Type B pancreatic cell (in vitro differentiated cells): ENCODE results near the gene PTPN22. TPM values are rescaled to one million over a fixed set of nuclear protein-coding genes. Genes with fewer than 3 reads are reported as not detected.

ENCODE experiments used
- DNase-seq: peaks from one replicate; pipeline ENCODE4 v3.0.0; 2021; ENCODE audit warnings: mixed read lengths; ENCODE audit not compliant: unreplicated experiment; ENCODE audit errors: extremely low spot score
- H3K27ac Mint-ChIP-seq: 2 replicates; pipeline ENCODE4 v1.8.0; 2021; ENCODE audit warnings: mild to moderate bottlenecking, mixed read lengths
- H3K27me3 Mint-ChIP-seq: 2 replicates; pipeline ENCODE4 v1.8.0; 2021; ENCODE audit warnings: mixed read lengths
- H3K36me3 Mint-ChIP-seq: 2 replicates; pipeline ENCODE4 v1.8.0; 2021; ENCODE audit warnings: mixed read lengths
- H3K4me1 Mint-ChIP-seq: one replicate; pipeline ENCODE4 v1.8.0; 2021; ENCODE audit warnings: mixed read lengths; ENCODE audit not compliant: unreplicated experiment
- H3K4me3 Mint-ChIP-seq: 2 replicates; pipeline ENCODE4 v1.8.0; 2021; ENCODE audit warnings: mild to moderate bottlenecking, mixed read lengths
- H3K9me3 Mint-ChIP-seq: 2 replicates; pipeline ENCODE4 v1.8.0; 2021; ENCODE audit warnings: mixed read lengths
- CTCF ChIP-seq: fragments of 200-600 bp; sonication (generic); conservative IDR thresholded peaks from 2 replicates; pipeline ENCODE4 v1.5.0; 2021; ENCODE audit warnings: antibody characterized with exemption, mild to moderate bottlenecking
- total RNA-seq: library from RNA; stranded (reverse); gene quantifications from 2 replicates; pipeline ENCODE4 v1.2.1, GENCODE V29; 2021; ENCODE audit warnings: low replicate concordance

Gene PTPN22
- total RNA-seq, 1 donor from 2014 or later = not detected

DNA sequence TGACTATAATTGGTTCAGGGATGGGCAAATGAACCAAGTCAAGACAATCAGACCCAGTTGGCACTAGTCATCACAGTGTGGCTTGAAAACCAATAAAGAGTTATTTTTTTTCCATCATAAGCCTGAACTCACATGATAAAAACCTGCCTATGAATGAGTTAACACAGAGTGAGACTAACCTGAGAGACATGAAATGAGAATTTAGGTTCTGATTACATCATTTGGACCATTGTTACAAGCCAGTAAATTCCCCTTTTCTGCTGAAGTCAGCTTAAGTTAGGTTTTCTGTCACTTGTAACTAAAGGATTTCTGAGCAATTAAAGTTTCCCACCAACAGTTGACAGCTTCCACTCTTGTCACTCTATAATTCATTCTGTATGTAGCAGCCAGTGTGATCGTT is 49.6 kb downstream of the PTPN22 start:
- no peaks in the 10 kb centered on the region for H3K27me3 Mint-ChIP-seq
- no peak overlapping the region for H3K27ac Mint-ChIP-seq
- H3K4me3 Mint-ChIP-seq = no peak overlapping the region
- no peaks in the 10 kb centered on the region for H3K36me3 Mint-ChIP-seq
- no peaks in the 10 kb centered on the region for H3K4me1 Mint-ChIP-seq
- no peak for TF ChIP-seq CTCF
- DNase-seq = no peak
- H3K9me3 Mint-ChIP-seq = no peaks in the 10 kb centered on the region

GRCh38 chr1:113818578-113818977 is 52.9 kb downstream of the PTPN22 start:
- no peak for TF ChIP-seq CTCF
- Mint-ChIP-seq H3K36me3 (no peaks in the 10 kb centered on the region), H3K27ac (no peak overlapping the region), H3K4me3 (no peak overlapping the region), H3K27me3 (no peaks in the 10 kb centered on the region), H3K4me1 (no peaks in the 10 kb centered on the region), H3K9me3 (no peaks in the 10 kb centered on the region)
- no peak for DNase-seq

DNA sequence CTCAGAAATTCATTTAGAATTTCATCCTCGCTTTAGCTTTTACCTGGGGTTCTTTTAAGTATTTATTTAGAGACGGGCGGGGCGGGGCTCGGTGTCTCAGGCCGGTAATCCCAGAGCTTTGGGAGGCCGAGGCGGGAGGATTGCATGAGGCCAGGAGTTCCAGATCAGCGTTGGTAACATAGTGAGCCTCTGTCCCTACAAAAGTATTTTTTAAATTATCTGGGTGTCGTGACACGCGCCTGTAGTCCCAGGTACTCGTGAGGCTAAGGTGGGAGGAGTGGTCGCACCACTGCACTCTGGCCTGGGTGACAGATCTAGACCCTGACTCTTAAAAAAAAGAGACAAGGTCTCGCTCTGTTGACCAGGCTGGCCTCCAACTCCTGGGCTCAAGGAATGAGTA is 58.3 kb downstream of the PTPN22 start:
- no peaks in the 10 kb centered on the region for H3K27me3 Mint-ChIP-seq
- peaks cover 6% of the 10 kb centered on the region for H3K36me3 Mint-ChIP-seq
- DNase-seq = no peak
- no peak for TF ChIP-seq CTCF
- no peak overlapping the region for H3K27ac Mint-ChIP-seq
- peaks cover 13% of the 10 kb centered on the region for H3K4me1 Mint-ChIP-seq
- no peaks in the 10 kb centered on the region for H3K9me3 Mint-ChIP-seq
- peak overlapping the region; percentile 47 for H3K4me3 Mint-ChIP-seq

DNA sequence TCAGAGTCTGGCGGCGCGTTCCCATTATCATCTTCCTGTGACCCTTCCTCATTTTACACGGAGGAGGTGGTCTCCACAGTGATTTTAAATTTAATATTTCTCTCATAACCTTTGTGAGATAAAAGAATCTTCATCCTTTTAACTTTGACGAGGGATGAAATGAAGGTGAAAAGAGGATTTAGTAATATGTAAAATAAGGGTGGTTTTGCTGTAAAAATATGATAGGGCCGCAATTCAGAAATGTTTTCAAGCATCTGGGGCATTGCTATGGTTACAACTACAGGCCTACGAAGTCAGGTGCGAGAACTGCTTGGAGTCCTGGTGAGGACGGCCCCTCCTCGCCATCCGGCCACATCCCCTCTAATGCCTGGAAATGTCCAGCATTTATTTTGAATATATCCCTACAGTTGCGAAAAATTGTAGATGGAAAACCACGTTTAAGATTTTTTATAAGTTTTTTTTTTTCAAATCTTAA is 58.8 kb downstream of the PTPN22 start:
- H3K4me1 Mint-ChIP-seq = peaks cover 13% of the 10 kb centered on the region
- H3K9me3 Mint-ChIP-seq = no peaks in the 10 kb centered on the region
- H3K27me3 Mint-ChIP-seq = no peaks in the 10 kb centered on the region
- peak overlapping the region; percentile 100 for H3K4me3 Mint-ChIP-seq
- DNase-seq = no peak
- H3K36me3 Mint-ChIP-seq = peaks cover 6% of the 10 kb centered on the region
- H3K27ac Mint-ChIP-seq = peak overlapping the region; percentile 98
- peak; percentile 36 for TF ChIP-seq CTCF

GRCh38 chr1:113811888-113812660 is 59.4 kb downstream of the PTPN22 start, which contains the start of gene RSBN1:
Gene RSBN1, minus strand, starts transcription at chr1:113812476. Its CDS starts 64 bp downstream, at chr1:113812412.
- peak within 1 kb of the TSS; percentile 100 for H3K4me3 Mint-ChIP-seq
- H3K4me1 Mint-ChIP-seq = peaks cover 13% of the 10 kb centered on the region
- no peaks in the 10 kb centered on the region for H3K27me3 Mint-ChIP-seq
- H3K27ac Mint-ChIP-seq = peak within 1 kb of the TSS; percentile 98
- no peak for TF ChIP-seq CTCF
- peaks cover 6% of the 10 kb centered on the region for H3K36me3 Mint-ChIP-seq
- peak; percentile 98 for DNase-seq
- H3K9me3 Mint-ChIP-seq = no peaks in the 10 kb centered on the region
